ENCODE data around the gene RALB.

The RALB gene

DNA sequence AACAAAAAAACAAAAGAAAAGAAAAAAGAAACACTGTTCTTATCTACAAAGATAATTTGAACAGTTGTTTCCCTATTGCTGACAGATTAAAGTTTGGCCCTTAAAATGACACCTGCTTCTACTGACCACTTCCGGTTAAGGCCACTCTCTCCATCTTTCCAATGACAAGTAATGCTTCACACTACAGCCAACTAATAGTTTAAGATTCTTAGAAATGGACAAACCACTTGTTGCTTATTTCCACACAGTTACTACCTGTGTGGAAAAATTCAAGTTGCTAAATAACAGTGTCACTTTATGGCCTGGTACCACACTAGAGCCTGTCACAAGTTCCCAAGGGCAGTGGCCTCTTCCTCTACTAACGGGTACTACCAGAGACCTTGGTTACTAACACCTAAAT is 31.9 kb upstream of the RALB start:
- no peak for TF ChIP-seq GATA2 (IDR thresholded peaks at IDR 0.05; ENCODE audit: low read depth, low read length)
- TF ChIP-seq GATA3 (IDR thresholded peaks at IDR 0.05; ENCODE audit: low read depth, low read length), result no peak

DNA sequence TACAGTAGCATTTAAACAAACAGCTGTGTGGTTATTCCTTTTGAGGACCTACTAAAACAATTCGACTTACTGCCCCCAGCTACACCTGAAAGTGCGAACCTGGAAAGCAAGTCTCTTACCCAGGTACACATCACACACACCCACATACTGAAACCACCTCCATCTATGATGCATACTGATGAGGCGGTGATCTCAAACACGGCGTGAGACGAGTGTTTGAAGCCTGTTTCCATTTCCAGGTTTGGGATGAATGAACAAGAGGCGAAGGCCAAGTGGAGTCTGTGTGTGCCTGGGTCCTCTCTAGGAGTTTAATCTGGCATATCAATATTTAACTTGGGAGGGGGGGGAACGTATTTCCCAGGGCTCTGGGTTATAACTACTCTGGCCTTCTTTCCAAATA is 31.0 kb upstream of the RALB start:
- TF ChIP-seq GATA2 (IDR thresholded peaks at IDR 0.05; ENCODE audit: low read depth, low read length), result no peak
- TF ChIP-seq GATA3 (IDR thresholded peaks at IDR 0.05; ENCODE audit: low read depth, low read length), result no peak

DNA sequence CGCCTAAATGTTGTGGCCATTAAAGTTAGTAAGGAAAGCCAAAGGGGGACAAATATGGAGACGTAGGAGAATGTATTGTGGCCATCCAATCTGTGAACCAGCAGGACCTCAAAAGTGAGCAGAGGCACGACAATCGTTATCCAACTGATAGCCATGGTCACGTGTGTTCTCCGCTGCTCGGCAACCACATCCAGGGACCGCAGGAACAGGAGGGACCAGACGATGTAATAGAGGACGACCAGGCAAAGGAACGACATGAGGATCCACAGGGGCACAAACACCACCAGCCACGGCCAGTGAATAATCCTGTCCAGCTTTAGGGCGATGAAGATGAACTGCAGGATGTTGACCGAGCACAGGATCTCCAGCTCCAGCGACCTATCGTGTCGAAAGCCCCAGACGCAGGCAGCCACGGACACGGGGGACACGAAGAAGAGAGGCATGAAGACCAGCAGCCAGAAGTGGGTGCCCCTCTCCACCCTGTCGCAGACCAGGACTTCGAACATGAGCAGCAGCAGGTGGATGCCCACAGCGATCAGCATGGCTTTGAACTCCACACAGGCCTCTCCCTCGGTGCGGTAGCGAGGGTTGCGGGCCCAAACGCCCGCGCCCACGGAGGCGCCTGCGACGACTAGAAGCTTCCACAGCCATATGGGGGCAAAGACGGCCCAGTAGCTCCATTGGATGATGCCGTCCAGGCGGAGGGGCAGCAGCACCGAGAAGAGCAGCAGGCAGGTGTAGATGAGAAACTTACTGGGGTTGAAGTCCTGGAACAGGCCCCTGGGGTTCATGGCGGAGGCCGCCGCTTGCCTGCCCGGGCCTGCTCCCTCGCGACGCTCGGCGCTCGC is 30.2 kb upstream of the RALB start:
- no peak for TF ChIP-seq GATA2 (IDR thresholded peaks at IDR 0.05; ENCODE audit: low read depth, low read length)
- TF ChIP-seq GATA3 (IDR thresholded peaks at IDR 0.05; ENCODE audit: low read depth, low read length), result no peak

DNA sequence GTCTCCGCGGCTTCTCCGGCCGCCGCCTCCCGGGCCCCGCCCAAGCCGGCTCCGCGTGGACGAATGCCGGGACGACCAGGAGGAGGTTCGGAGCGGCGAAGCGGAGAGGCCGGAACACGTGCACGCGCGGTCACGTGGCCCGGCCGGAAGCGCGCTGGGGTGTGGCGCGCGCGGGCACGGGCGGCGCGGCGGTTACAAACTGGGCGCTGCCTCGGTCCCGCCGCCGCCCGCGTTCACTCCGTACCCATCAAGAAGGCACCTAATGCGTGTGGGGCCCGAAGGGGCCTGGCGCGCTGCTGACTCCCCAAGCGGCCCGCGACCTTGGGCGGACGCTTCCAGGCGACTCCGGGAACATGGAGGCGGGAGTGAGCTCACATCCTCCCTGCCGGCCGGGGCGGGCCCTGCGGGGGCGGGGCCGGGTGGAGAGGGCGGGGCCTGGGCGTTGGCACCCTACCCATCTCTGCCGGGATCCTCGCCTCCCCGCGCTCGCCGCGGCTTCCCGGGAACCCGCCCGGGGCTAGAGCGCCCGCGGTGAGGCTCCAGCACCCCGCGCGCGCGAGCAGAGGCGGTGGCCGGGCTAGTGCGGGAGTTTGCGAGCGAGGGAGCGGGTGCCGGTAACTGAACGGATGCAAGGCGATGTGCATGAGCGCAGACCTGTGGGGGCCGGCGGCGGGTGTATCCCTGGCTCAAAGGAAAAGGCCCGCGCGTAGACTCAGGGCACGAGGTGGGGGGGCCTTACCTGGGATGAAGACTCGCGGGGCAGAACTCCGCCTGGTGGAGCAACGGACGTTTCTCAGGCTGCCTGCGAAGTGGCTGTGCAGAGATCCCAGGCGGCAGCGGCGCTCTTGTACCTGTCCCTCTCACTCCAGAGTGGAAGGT is 29.4 kb upstream of the RALB start, which contains the start of gene TMEM185B:
TMEM185B (minus strand) TSS at position 367 of the 879 bp plus-strand sequence. CDS start 424 bp downstream, outside the sequence.
- TF ChIP-seq GATA2 (IDR thresholded peaks at IDR 0.05; ENCODE audit: low read depth, low read length), result no peak
- TF ChIP-seq GATA3 (IDR thresholded peaks at IDR 0.05; ENCODE audit: low read depth, low read length), result no peak

- TF ChIP-seq GATA3 (IDR thresholded peaks at IDR 0.05; ENCODE audit: low read depth, low read length) (no peak), GATA2 (IDR thresholded peaks at IDR 0.05; ENCODE audit: low read depth, low read length) (no peak)
These were observed 28.4 kb upstream of the RALB start for GRCh38 chr2:120224256-120224655.

DNA sequence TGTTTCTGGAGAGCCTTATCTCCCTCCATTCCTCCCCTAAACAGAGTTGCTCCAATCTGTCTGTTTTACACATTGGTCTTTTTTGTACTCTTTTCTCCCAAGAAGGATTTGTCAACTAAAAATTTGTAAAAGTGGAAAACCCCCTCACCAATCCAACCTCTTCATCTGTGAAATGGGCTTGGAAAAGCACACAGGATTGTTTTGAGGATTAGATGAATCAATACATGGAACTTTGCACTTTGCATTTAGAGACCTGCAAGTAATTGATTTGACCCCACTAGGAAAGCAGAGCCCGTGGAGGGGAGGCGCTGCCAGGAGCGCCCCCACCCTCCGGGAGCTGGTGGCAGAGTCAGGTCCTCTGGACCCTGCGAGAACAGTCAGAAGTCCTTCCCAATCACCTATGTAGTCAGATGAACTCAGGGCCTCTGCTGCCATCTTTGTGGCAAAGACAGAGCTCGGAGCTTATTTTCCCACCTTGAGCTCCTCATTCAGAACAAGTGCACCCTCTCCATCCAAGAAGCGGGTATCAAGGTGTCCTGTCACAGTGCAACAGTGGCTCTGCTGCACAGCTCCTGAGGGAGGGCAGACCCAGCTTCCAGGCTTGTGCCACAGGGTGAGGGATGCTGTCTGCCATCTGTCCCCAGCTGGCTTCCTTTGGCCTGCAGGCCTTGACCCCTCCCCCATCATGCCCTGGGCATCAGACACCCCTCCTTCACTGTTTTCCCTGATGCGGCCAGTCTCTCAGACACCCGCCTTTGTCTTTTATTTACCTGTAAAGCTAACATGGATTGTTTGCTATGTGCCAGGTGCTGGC is 27.7 kb upstream of the RALB start:
- TF ChIP-seq GATA2 (IDR thresholded peaks at IDR 0.05; ENCODE audit: low read depth, low read length), result no peak
- no peak for TF ChIP-seq GATA3 (IDR thresholded peaks at IDR 0.05; ENCODE audit: low read depth, low read length)

DNA sequence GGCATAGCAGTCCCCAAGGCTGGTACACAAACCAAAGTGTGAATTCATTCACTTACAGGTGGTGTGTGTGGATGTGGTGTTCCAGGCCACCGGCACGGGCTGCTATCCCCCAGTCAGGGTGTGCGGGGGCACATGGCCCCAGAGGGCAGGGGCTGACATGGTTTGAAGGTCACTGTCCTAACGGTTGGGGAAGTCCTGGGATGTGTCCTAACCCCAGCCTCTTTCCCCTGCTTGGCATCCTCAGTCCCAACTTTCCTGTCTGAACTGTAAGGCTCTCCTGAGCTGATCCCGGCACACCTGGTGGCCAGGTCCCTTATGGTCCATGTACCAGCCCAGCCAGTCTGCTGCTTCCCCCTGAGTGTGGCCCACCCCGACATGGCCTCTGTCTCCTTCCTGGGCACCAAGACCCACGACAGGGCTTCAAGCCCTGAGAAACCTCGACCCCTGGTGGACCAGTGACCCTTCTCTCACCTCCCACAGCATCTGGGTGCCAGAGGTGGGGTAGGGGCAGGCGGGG is 27.0 kb upstream of the RALB start:
- TF ChIP-seq GATA2 (IDR thresholded peaks at IDR 0.05; ENCODE audit: low read depth, low read length) (no peak), GATA3 (IDR thresholded peaks at IDR 0.05; ENCODE audit: low read depth, low read length) (no peak)

DNA sequence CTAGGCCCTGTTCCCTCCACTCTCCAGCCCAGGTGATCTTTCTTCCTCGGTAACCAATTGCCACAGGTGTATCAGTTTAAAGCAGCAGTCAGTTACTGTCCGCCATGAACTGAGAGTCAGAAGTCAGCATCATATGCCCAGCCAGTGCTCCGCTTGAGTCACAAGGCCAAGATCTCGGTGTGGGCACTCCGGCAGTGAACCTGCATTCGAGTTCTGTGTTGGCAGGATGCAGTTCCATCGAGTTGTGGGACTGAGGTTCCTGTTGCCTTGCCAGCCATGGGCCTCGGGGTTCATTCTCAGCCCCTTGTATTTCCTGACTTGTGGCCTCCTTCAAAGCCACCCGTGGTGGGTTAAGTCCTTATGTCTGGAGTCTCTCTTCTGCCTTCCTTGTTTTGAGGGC is 26.3 kb upstream of the RALB start:
- TF ChIP-seq GATA2 (IDR thresholded peaks at IDR 0.05; ENCODE audit: low read depth, low read length) (no peak), GATA3 (IDR thresholded peaks at IDR 0.05; ENCODE audit: low read depth, low read length) (no peak)

GRCh38 chr2:120227111-120227991 is 25.3 kb upstream of the RALB start:
- TF ChIP-seq GATA2 (IDR thresholded peaks at IDR 0.05; ENCODE audit: low read depth, low read length), result no peak

DNA sequence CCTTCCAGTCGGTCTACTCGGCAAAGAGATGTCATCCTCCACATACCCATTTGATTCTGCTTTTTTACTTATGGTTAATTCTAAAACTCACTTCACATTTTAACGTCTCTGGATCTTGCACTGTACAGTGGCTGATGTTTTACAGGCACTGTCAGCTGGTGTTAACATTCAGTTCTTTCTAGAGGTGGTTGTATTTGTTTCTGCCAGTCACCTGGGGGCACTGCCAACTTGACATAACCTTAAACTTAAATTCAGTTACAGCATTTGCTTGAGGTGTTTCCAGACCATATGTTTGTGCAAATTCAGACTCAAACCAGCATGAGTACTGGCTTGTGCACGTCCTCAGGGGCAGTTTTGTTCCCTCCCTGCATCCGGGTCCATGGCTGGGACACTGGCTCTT is 24.1 kb upstream of the RALB start:
- TF ChIP-seq GATA3 (IDR thresholded peaks at IDR 0.05; ENCODE audit: low read depth, low read length), result no peak
- no peak for TF ChIP-seq GATA2 (IDR thresholded peaks at IDR 0.05; ENCODE audit: low read depth, low read length)

DNA sequence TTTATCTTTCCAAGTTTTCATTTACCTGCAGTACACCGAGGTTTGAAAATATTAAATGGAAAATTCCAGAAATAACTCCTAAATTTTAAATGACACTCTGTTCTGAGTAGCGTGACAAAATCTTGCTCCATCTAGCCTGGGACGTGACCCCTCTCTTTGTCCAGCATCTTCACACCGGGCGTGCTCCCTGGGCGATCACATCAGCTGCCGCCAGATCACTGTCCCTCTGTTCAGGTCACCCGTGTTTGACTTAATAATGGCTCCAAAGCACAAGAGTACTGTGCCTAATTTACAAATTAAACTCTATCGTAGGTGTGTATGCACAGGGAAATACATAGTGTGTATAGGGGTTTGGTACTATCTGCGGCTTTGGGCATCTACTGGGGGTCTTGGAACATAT is 23.3 kb upstream of the RALB start:
- no peak for TF ChIP-seq GATA2 (IDR thresholded peaks at IDR 0.05; ENCODE audit: low read depth, low read length)

DNA sequence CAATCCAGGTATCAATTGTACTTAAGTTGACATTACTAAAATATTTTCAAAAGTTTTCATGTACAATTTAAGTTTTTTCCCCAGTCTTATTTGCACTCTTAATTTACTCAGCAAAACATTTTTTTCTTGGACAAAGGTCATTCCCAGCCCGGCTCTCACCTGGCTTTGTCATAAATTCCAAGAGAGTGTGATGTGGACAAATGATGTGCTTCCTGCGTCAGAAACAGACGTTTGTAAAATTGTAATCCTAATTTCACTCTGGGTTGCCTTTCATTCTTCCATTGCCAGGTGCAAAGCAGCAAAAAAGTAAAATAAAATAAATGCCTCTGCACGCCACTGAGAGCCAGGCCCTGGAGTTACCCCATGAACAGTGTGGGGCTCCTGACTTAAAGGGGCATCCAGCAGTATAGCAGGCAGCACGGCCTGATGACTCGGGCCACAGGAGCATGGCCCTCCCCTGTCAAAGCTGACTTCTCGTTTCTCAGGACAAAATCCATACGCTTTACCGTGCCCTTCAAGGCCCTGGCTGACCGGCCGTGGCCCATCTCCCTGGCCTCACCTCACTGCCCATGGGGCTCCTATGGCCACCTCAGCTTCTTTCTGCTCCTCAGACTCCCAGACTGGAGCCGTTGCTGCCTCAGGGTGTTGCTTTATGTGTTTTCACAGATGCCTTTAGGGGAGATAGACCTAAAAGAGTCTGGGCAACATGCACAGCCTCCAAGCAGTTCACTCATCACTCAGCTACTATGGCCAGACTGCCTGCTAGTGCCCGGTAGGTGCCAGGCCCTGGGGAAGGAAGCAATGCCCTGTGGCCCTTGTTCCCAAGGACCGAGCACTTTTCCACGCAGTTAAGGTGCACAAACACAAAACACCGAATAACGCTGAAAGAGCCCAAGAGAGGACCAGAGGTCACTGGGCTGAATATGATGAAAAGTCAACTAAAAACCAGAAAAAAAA is 21.9 kb upstream of the RALB start:
- TF ChIP-seq GATA2 (IDR thresholded peaks at IDR 0.05; ENCODE audit: low read depth, low read length), result no peak
- no peak for TF ChIP-seq GATA3 (IDR thresholded peaks at IDR 0.05; ENCODE audit: low read depth, low read length)

All from SH-SY5Y (cell line).